ENCODE data around the gene ATP8A2. TPM values are rescaled to one million over a fixed set of nuclear protein-coding genes. Genes with fewer than 3 reads are reported as not detected.

ATP8A2 gene
- polyA plus RNA-seq, 5 donors = 9.1 to 13.1 (median 12.3) TPM

GRCh38 chr13:25380082-25380481 is 8.3 kb downstream of the ATP8A2 start:
- DNase-seq = no peak

GRCh38 chr13:25380741-25381324 is 9.1 kb downstream of the ATP8A2 start:
- DNase-seq = no peak

- DNase-seq = no peak
These were observed 13.1 kb downstream of the ATP8A2 start for GRCh38 chr13:25384758-25385410.

GRCh38 chr13:25391932-25392331 is 20.2 kb downstream of the ATP8A2 start:
- DNase-seq = no peak

- no peak for DNase-seq
These were observed 22.8 kb downstream of the ATP8A2 start for GRCh38 chr13:25394402-25395060.

- no peak for DNase-seq
These were observed 26.0 kb downstream of the ATP8A2 start for GRCh38 chr13:25397763-25398162.

- no peak for DNase-seq
These were observed 29.2 kb downstream of the ATP8A2 start for GRCh38 chr13:25400925-25401324.

GRCh38 chr13:25401958-25402357 is 30.2 kb downstream of the ATP8A2 start:
- no peak for DNase-seq

- DNase-seq = no peak
These were observed 34.6 kb downstream of the ATP8A2 start for GRCh38 chr13:25406377-25406776.

- DNase-seq = no peak
These were observed 38.2 kb downstream of the ATP8A2 start for GRCh38 chr13:25409938-25410337.

GRCh38 chr13:25415241-25415640 is 43.5 kb downstream of the ATP8A2 start:
- DNase-seq = no peak

GRCh38 chr13:25417535-25417934 is 45.8 kb downstream of the ATP8A2 start:
- no peak for DNase-seq

GRCh38 chr13:25420161-25420560 is 48.4 kb downstream of the ATP8A2 start:
- no peak for DNase-seq

- no peak for DNase-seq
These were observed 49.8 kb downstream of the ATP8A2 start for GRCh38 chr13:25421612-25422011.

GRCh38 chr13:25422153-25422552 is 50.4 kb downstream of the ATP8A2 start:
- DNase-seq = no peak

GRCh38 chr13:25423831-25424230 is 52.1 kb downstream of the ATP8A2 start:
- DNase-seq = no peak

GRCh38 chr13:25429466-25429865 is 57.7 kb downstream of the ATP8A2 start:
- no peak for DNase-seq

GRCh38 chr13:25432691-25433090 is 60.9 kb downstream of the ATP8A2 start:
- DNase-seq = peak; percentile 8 to 24

GRCh38 chr13:25440061-25440460 is 68.3 kb downstream of the ATP8A2 start:
- no peak for DNase-seq

- DNase-seq = no peak
These were observed 74.5 kb downstream of the ATP8A2 start for GRCh38 chr13:25446261-25446660.

GRCh38 chr13:25447396-25447795 is 75.6 kb downstream of the ATP8A2 start:
- no peak for DNase-seq

GRCh38 chr13:25453850-25454365 is 82.1 kb downstream of the ATP8A2 start:
- no peak for DNase-seq

GRCh38 chr13:25455146-25455545 is 83.4 kb downstream of the ATP8A2 start:
- no peak for DNase-seq
